NCI-H146 (cell line): ENCODE measurements around the gene GCHFR.

Experiments used
- DNase-seq: peaks from one replicate; lab custom pipeline; 2025; lab: John Stamatoyannopoulos, UW

The GCHFR gene

DNA sequence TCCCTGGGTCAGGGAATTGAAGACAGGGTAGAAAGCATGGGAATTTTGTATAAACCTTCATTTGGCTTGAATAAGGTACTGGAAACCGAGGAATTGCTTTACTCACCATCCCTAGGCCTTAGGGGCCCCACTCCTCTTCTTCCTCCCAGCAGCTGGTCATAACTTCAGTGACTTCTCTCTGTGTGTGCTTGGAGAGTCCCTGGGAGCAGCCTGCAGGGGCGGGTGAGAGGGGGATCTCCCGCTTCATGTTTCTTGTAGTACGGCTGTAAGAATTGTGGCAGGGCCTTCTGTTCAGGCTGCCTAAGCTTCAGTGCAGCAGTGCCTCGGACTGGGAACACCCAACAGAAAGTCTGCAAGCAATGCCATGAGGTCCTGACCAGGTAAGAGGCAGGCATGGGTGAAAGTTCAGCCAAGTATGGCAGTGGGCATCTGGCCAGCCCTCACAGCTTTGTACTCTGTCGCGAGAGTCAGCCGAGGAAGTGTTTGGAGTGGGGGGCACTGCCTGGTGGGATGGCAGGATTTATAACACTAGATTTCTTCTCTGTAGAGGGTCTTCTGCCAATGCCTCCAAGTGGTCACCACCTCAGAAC is 45.1 kb downstream of the GCHFR start:
- DNase-seq: no peak

DNA sequence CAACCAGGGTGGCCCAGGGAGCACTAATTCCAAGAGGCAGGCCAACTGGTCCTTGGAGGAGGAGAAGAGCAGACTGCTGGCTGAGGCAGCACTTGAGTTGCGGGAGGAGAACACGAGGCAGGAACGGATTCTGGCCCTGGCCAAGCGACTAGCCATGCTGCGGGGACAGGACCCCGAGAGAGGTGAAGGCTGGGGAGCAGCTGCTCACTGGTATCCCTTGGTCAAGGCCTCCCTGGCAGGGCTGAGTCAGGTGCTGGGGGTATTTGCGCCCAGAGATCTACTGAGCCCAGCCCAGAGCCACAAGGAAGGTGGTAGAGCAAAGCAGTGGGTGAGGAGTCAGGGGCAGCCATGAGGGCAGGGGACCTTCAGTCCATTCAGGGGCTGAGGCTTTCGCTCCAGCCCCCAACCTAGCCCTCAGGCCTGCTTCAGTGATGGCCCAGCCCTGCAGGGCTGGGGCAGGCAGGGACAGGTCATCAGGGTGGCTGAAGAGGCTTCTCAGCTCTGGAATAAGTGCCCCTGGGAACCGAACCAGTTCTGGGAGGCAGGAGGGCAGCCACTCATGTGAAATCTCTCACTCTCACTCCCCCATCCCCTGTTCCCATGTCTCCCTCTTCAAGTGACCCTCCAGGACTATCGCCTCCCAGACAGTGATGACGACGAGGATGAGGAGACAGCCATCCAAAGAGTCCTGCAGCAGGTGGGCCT is 49.0 kb downstream of the GCHFR start:
- DNase-seq: no peak

DNA sequence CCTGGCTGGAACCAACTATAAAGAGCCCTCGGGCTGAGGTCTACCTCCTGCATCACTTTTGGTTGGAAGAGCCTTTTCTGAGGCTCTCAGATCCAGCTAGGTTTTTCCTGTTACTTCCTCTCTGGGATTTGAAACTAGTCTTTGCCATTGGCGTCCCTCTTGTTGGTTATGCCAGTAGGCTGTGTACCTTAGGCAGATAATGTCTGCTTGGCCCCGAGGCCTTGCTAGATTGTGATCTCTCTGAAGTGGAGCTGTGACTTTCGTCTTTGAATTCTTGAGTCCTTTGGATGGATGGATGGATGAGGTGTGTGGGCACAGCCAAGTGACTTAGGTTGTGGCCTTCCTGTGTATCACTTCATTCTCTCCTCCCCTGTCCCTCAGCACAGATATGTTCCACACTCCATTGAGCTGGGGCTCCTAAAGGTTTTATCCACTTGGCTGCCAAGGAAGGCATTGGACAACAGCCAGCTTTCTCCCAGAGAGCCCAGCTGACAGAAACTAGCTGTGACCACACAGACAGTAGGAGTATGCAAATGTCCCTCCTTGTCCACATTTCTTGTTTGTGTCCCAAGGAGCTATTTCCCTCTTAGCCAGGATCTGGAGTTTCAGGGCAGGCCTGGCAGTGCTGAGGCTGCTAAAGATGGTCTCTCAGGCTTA is 51.3 kb downstream of the GCHFR start:
- DNase-seq: no peak
